NCI-H1105 (cell line): ENCODE measurements around the gene RNF157.
"Not testable (repeated sequence)": the region's sequence is repeated elsewhere in the genome, so short reads cannot be mapped to it uniquely, and the experiment has no call there.

Source experiments
- DNase-seq: peaks from one replicate; lab custom pipeline; 2025; lab: John Stamatoyannopoulos, UW

RNF157 gene

DNA sequence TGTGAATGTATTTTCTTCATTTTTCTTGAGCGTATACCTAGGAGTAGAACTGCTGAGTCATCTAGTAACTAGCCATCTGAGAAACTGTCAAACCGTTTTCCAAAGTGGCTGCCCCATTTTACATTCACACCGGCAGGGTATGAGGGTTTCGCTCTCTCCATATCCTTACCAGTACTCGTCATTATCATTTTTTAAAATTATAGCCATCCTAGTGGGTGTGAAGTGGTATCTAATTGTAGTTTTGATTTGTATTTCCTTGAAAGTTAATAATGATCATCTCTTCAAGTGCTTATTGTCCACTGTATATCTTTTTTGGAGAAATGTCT, 6.0 kb downstream of the RNF157 start:
- DNase-seq = no peak

- no peak for DNase-seq
Observed at GRCh38 chr17:76233588-76234353, 6.5 kb downstream of the RNF157 start.

GRCh38 chr17:76232342-76232741, 8.0 kb downstream of the RNF157 start:
- DNase-seq = no peak

GRCh38 chr17:76226749-76227148, 13.5 kb downstream of the RNF157 start:
- DNase-seq = not testable (repeated sequence)

- not testable (repeated sequence) for DNase-seq
Observed at GRCh38 chr17:76225373-76226086, 14.8 kb downstream of the RNF157 start.

DNA sequence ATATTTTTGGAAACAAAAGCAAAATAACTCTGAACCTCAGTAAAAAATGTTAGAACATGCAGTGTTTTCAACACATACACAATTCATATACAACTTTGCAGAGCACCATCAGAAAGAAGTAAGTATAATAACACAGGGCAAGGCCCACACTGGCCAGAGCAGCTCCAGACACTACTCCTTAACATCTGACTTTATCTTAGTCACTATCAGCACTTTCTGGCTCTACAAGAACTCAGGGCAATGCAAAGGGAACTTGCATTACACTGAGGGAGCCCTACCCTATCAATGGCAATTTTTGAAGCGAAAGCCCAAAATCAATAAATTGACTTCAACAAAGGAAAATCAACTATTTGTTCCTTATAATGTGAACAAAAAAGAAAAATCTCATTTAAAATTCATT, 16.5 kb downstream of the RNF157 start:
- DNase-seq = no peak

GRCh38 chr17:76219670-76220383, 20.5 kb downstream of the RNF157 start:
- DNase-seq = no peak

DNA sequence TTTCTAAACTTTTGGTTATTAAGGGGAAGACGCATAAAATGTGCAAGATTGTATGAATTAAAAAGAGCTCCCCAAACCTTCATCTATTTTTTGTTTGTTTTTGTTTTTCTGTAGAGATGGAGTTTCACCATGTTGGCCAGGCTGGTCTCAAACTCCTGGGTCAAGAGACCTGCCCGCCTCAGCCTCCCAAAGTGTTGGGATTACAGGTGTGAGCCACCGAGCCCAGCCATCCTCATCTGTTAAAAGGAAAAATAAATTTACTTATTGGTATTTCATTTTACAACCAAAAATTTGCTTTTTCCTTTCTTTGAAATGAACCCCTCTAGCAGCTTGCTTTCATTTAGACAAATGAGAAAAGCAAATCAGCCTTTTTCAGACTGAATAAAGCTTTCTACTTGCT, 23.2 kb downstream of the RNF157 start:
- no peak for DNase-seq

- DNase-seq = no peak
Observed at GRCh38 chr17:76213491-76213890, 26.8 kb downstream of the RNF157 start.

DNA sequence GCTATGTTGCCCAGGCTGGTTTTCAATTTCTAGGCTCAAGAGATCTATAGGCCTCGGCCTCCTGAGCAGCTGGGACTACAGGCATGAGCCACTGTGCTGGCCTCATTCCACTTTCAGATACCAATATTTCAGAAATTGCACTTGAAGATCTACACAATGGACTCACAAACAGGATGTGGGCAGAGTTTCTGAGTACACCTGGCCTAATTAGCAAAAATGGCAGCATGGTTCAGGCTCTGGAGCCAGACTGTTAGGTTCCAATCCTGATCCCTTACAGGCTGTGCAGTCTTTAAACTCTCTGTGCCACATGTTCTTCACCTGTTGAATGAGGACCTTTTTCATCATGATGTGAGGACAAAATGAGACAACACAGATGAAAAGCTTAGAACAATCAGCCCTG, 32.2 kb downstream of the RNF157 start:
- DNase-seq = no peak

DNA sequence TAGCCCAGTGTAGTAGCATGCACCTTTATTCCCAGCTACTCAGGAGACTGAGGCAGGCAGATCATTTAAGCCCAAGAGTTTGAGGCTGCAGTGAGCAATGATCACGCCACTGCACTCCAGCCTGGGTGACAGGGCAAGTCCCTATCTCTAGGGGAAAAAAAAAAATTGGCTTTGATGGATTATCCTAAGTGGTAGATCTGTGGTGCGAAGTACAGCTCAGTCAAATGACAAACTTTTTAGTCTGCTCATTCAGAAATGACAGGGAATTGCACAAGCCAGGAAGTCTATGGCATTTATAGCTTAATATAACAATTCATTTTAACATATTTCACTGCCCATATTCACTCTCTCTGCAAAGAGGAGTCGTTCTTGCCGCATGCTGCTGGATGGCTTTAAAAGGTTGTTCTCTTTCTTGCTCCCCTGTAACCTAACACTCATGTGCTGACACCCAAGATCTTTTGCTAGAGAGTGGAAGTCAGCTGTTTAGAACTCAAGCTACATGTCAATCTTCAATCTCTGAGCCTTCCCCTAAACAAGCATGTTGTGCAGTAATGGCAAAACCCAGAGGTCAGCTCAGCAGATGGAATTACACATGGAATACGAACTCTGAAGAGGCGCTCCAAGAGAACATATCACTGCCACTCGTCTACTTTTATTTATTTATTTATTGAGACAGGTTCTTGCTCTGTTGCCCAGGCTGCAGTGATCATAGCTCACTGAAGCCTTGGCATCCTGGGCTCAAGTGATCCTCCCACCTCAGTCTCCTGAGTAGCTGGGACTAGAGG, 32.8 kb downstream of the RNF157 start:
- DNase-seq = no peak

DNA sequence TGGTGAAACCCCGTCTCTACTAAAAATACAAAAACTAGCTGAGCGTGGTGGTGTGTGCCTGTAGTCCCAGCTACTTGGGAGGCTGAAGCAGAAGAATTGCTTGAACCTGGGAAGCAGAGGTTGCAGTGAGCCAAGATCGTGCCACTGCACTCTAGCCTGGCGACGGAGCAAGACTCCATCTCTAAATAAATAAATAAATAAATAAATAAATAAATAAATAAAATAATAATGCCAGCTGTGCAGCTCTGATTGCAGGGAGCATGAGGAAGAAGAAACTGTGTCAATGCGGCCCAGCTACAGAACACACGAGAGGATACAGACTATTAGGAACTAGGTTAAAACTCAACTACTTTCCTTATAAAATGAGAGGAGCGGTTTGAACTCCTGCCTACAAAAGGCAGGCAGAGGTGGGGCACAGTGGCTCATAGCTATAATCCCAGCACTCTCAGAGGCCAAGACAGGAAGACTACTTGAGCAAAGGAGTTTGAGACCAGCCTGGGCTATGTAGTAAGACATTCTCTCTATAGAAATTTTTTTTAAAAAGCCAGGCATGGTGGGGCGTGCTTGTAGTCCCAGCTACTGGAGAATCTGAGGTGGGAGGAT, 34.6 kb downstream of the RNF157 start:
- DNase-seq = not testable (repeated sequence)

DNA sequence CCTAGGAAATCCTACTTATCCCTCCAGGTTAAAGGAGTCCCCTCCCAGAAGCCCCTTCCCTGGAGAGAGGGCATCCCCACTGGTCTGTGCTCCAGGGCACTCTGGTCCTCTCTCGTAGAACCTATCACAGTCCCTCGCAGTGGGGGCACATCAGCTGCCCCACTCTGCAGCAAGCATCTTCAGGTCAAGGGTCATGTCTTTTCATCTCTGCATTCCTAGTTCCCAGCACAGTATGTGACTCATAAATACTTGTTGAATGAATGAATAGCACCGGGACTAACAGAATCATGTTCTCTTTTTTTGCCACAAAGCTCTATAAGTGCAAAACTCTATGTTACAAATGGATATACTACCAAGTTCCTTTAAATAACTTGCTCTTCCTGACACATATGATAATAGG, 36.0 kb downstream of the RNF157 start:
- no peak for DNase-seq

GRCh38 chr17:76200354-76200753, 39.9 kb downstream of the RNF157 start:
- DNase-seq = no peak

DNA sequence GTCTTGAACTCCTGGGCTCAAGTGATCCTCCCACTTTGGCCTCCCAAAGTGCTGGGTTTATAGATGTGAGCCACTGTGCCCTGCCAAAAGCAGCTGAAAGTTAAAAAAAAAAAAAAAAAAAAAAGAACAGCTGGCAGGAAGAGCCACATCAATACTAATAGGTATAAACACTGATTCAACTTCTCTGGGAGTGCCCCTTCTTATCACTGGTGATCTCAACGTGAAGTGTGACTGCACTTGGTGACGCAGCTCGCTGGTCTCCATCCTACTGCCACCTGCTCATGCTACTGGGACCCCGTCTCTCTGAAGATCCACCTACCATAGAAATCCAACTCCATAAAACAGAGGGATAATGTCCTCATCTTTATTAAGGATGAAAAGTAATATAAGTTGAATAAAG, 40.8 kb downstream of the RNF157 start:
- DNase-seq = no peak

GRCh38 chr17:76198702-76199101, 41.6 kb downstream of the RNF157 start:
- no peak for DNase-seq

DNA sequence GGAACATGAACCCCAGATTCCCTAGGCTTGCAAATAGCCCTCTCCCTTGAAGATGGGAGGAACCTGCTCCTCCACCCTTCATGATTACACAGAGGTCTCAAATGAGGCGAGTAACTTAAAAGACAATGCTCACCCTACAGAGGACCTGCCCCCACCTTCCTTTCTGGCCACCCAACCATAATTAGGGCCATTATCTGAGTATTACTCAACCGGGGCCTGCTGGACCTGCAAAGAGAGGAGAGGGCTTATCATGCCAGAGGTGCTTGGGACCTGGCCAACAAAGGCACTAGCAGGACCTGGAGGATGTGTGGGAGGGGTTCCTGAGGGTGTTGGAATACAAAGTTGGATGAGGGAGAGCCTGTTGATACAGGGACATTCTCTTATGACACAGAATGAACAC, 42.4 kb downstream of the RNF157 start:
- no peak for DNase-seq

DNA sequence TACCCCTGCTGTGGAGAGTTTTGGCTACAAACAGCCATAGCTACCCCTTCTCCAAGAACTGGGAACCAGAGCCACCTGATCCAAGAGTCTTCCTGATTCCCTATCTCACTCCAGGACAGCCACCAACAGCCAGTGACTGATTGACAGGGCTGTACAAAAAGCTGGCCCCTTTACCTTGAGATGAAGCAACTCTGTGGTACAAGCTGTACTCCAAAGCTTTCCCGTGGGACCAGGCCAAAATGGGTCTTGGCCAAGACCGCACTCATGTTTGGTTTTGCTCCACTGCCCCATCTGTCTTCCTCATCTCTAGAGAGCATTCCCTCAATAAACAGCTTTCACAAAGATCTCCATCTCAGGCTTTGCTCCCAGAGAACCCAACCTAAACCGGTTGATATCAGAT, 43.6 kb downstream of the RNF157 start:
- no peak for DNase-seq

DNA sequence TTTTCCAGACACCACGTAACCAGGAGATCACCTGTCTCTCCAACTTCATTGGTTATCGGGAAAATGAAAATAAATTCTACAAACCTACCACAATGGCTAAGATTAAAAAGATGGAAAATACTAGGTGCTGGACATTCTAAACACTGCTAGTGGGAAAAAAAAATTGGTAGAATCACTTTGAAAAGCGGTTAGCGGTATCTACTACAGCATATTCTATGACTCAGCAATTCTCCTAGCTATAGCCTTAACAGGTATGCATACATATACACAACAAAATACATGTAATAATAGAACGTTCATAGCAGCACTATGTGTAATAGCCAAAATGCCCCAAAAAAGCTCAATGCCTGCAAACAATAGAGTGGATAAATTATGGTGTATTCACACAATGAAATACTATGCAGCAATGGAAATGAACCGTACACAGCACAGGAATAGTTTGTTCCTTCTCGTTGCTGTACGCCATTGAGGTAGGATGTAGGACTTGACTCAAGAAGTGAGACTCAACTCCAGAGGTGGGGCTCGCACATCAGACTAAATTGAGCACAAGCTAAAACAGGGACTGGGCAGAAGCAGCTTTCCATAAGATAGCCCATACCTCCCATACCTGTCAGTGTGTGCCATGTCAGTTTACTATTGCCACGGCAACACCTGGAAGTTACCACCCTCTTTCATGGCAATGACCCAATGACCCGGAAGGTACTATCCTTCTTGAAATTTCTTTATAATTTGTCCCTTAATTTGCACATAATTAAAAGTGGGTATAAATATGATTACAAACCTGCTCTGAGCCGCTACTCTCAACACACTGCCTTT, 44.8 kb downstream of the RNF157 start:
- DNase-seq = no peak

- no peak for DNase-seq
Observed at GRCh38 chr17:76193591-76193990, 46.7 kb downstream of the RNF157 start.

- no peak for DNase-seq
Observed at GRCh38 chr17:76191896-76192295, 48.4 kb downstream of the RNF157 start.
